ENCODE measurements around the gene NMU. TPM values are rescaled to one million over a fixed set of nuclear protein-coding genes. Genes with fewer than 3 reads are reported as not detected.

The NMU gene
- total and polyA plus RNA-seq, 2 of the 4 experiments (the other 2 are of a cell fraction), result not detected

DNA sequence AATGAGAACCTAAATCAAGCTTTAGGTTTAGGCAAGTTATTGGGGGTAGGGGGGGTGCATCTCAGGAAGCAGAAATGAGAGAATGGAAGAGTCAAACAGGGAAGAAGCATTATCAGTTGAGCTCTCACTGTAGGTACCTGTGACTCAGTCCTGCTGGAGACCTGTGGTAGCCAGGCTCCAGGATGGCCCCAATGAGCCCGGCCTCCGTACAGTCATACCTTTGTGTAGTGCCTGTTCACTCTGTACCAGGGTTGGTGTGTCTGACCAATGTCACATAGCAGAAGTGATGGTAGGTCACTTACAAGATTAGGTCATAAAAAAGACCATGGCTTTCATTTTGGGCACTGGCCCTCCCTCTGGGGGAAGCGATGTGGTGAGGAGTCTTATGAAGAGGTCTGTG, 45.3 kb upstream of the NMU start:
- TF ChIP-seq CEBPB (IDR thresholded peaks at IDR 0.05; ENCODE audit: low read depth, low read length) (no peak), RCOR1 (IDR thresholded peaks at IDR 0.05; ENCODE audit: insufficient replicate concordance, low read length) (no peak), SMC3 (IDR thresholded peaks at IDR 0.05; ENCODE audit: low read depth, low read length) (no peak), RFX5 (IDR thresholded peaks at IDR 0.05; ENCODE audit: low read depth, low read length) (no peak), CHD1 (IDR thresholded peaks at IDR 0.05; ENCODE audit: low read depth, low read length) (no peak), MXI1 (IDR thresholded peaks at IDR 0.05; ENCODE audit: borderline replicate concordance, low read depth, low read length) (no peak), POLR2A (IDR thresholded peaks at IDR 0.05; ENCODE audit: low read depth, low read length) (no peak), FOS (IDR thresholded peaks at IDR 0.05; ENCODE audit: low read depth, low read length) (no peak), MAFK (IDR thresholded peaks at IDR 0.05; ENCODE audit: low read depth, low read length) (no peak), NFE2L2 (IDR thresholded peaks at IDR 0.05; ENCODE audit: low read depth, low read length) (no peak), BHLHE40 (IDR thresholded peaks at IDR 0.05; ENCODE audit: low read depth, low read length) (no peak), RAD21 (IDR thresholded peaks at IDR 0.05; ENCODE audit: low read length) (no peak), MAZ (IDR thresholded peaks at IDR 0.05; ENCODE audit: borderline replicate concordance, low read depth, low read length) (no peak)
- TF ChIP-seq, protein P1, sequence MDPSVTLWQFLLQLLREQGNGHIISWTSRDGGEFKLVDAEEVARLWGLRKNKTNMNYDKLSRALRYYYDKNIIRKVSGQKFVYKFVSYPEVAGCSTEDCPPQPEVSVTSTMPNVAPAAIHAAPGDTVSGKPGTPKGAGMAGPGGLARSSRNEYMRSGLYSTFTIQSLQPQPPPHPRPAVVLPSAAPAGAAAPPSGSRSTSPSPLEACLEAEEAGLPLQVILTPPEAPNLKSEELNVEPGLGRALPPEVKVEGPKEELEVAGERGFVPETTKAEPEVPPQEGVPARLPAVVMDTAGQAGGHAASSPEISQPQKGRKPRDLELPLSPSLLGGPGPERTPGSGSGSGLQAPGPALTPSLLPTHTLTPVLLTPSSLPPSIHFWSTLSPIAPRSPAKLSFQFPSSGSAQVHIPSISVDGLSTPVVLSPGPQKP (IDR thresholded peaks at IDR 0.05; ENCODE audit: borderline replicate concordance, low read depth, low read length), result no peak
- TF ChIP-seq, protein P2, sequence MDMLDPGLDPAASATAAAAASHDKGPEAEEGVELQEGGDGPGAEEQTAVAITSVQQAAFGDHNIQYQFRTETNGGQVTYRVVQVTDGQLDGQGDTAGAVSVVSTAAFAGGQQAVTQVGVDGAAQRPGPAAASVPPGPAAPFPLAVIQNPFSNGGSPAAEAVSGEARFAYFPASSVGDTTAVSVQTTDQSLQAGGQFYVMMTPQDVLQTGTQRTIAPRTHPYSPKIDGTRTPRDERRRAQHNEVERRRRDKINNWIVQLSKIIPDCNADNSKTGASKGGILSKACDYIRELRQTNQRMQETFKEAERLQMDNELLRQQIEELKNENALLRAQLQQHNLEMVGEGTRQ (IDR thresholded peaks at IDR 0.05; ENCODE audit: low read depth, low read length), result no peak
- TF ChIP-seq, protein P3, sequence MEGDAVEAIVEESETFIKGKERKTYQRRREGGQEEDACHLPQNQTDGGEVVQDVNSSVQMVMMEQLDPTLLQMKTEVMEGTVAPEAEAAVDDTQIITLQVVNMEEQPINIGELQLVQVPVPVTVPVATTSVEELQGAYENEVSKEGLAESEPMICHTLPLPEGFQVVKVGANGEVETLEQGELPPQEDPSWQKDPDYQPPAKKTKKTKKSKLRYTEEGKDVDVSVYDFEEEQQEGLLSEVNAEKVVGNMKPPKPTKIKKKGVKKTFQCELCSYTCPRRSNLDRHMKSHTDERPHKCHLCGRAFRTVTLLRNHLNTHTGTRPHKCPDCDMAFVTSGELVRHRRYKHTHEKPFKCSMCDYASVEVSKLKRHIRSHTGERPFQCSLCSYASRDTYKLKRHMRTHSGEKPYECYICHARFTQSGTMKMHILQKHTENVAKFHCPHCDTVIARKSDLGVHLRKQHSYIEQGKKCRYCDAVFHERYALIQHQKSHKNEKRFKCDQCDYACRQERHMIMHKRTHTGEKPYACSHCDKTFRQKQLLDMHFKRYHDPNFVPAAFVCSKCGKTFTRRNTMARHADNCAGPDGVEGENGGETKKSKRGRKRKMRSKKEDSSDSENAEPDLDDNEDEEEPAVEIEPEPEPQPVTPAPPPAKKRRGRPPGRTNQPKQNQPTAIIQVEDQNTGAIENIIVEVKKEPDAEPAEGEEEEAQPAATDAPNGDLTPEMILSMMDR (conservative IDR thresholded peaks at IDR 0.05; ENCODE audit: low read depth, low read length), result no peak
- Histone ChIP-seq H4K5ac (ENCODE audit: low read depth, low read length) (no peak overlapping the region), H3K4me3 (ENCODE audit: insufficient read depth, low read depth, low read length) (no peak overlapping the region), H3K9me3 (ENCODE audit: control insufficient read depth, insufficient read depth, low read length) (no peaks in the 10 kb centered on the region), H3K23ac (ENCODE audit: low read depth, low read length) (no peak overlapping the region), H2AK5ac (ENCODE audit: low read depth, low read length) (no peak overlapping the region), H2BK5ac (ENCODE audit: low read depth, low read length, poor library complexity, severe bottlenecking) (no peak overlapping the region), H3K79me1 (ENCODE audit: low read depth in 1 of 2, low read length in 2 of 2) (no peaks in the 10 kb centered on the region), H3K56ac (ENCODE audit: extremely low read depth, insufficient read depth, low read length) (no peak overlapping the region), H3K9ac (ENCODE audit: low read depth, low read length) (no peak overlapping the region), H2AK9ac (replicated peaks; ENCODE audit: low read depth, low read length, poor library complexity) (no peak overlapping the region), H4K91ac (ENCODE audit: insufficient read depth, low read depth, low read length) (no peak overlapping the region), H3K14ac (replicated peaks; ENCODE audit: low read depth, low read length) (no peak overlapping the region), H2BK120ac (ENCODE audit: low read depth, low read length) (no peak overlapping the region), H3K18ac (ENCODE audit: low read depth, low read length) (no peak overlapping the region), H3K9me1 (ENCODE audit: insufficient read depth, low read length) (no peaks in the 10 kb centered on the region), H4K8ac (ENCODE audit: low read depth in 2 of 2, low read length in 2 of 2) (no peak overlapping the region), H2AFZ (replicated peaks; ENCODE audit: low read length, poor library complexity) (no peak overlapping the region), H3K27me3 (ENCODE audit: control insufficient read depth, insufficient read depth, low read length) (no peaks in the 10 kb centered on the region), H2BK20ac (ENCODE audit: low read depth, low read length) (no peak overlapping the region), H3K4ac (ENCODE audit: low read depth, low read length) (no peak overlapping the region), H2BK15ac (ENCODE audit: low read depth, low read length) (no peak overlapping the region), H3K4me2 (ENCODE audit: low read depth, low read length) (no peak overlapping the region), H3K27ac (ENCODE audit: insufficient read depth, low read length) (no peak overlapping the region), H4K20me1 (ENCODE audit: insufficient read depth, low read length) (no peaks in the 10 kb centered on the region), H3K4me1 (ENCODE audit: control insufficient read depth, insufficient read depth, low read length) (no peaks in the 10 kb centered on the region), H3K36me3 (ENCODE audit: control insufficient read depth, insufficient read depth, low read length) (no peaks in the 10 kb centered on the region)
- intact Hi-C loops (cut with micrococcal nuclease), result no loop called here
- ChIA-PET CTCF (interaction anchor here (0.6 kb wide), 1 partner anchor 44 kb away, joined by 5 read pairs; no protein-coding TSS in a partner anchor), POLR2A (ENCODE audit: unreplicated experiment) (no interaction called here)
- ATAC-seq (ENCODE audit: low read depth), result no peak
- BruUV-seq (replicated peaks), result no TSS peak
- dilution Hi-C loops (cut with HindIII; ENCODE audit: low sequenced_read_pairs, unreplicated experiment), result no loop called here
- DNase-seq, result no peak
- WGBS, 2 experiments (ENCODE audit: extremely low coverage in 2 of 2, insufficient read length in 1 of 2), result 89% methylated on average over 1 of the region's 3 CpGs; no CpG with 5 or more reads in 1 of the 2 experiments
- in situ Hi-C loops (cut with MboI; ENCODE audit: low sequenced_read_pairs), result no loop called here
